Muscle layer of colon (tissue), 2 donors: ENCODE data around the gene INAFM1.

Source experiments
- H3K27ac ChIP-seq: one replicate; pipeline ENCODE4 v1.7.0; 2013; ENCODE audit warnings: low read depth, mild to moderate bottlenecking, low read length, moderate library complexity
- H3K27me3 ChIP-seq, 2 donors: one replicate each; pipeline ENCODE4 v1.7.0; 2013; ENCODE audit warnings: low read length in 2 of 2, mild to moderate bottlenecking in 2 of 2; ENCODE audit not compliant: insufficient read depth in 2 of 2, control insufficient read depth in 1 of 2
- H3K36me3 ChIP-seq: one replicate; pipeline ENCODE4 v1.7.0; 2013; ENCODE audit warnings: mild to moderate bottlenecking, low read length; ENCODE audit not compliant: insufficient read depth
- H3K4me1 ChIP-seq: one replicate; pipeline ENCODE4 v1.7.0; 2013; ENCODE audit warnings: mild to moderate bottlenecking, low read length; ENCODE audit not compliant: insufficient read depth
- H3K4me3 ChIP-seq, 2 donors: one replicate each; pipeline ENCODE4 v1.7.0; 2013; ENCODE audit warnings: low read length in 2 of 2, low read depth in 1 of 2, mild to moderate bottlenecking in 1 of 2, moderate library complexity in 1 of 2
- H3K9ac ChIP-seq: one replicate; pipeline ENCODE4 v1.7.0; 2013; ENCODE audit warnings: low read length
- H3K9me3 ChIP-seq: one replicate; pipeline ENCODE4 v1.7.0; 2013; ENCODE audit warnings: mild to moderate bottlenecking, low read length
- donor health status: abdominal sarcoma.
- donor health status: Adenocarcinoma of cecum.

Gene INAFM1

GRCh38 chr19:47274071-47274890 is at the start of gene INAFM1:
INAFM1 (plus strand) TSS chr19:47274885; CDS start chr19:47274920, 35 bp downstream.
- H3K4me1 ChIP-seq, result peaks cover 28% of the 10 kb centered on the region
- peak within 1 kb of the TSS; percentile 96 for H3K9ac ChIP-seq
- H3K36me3 ChIP-seq, result peaks cover 18% of the 10 kb centered on the region
- peak within 1 kb of the TSS; percentile 100 for H3K27ac ChIP-seq
- H3K4me3 ChIP-seq, result peak within 1 kb of the TSS; percentile 90 to 98
- H3K9me3 ChIP-seq, result no peaks in the 10 kb centered on the region
- H3K27me3 ChIP-seq, result no peaks in the 10 kb centered on the region

DNA sequence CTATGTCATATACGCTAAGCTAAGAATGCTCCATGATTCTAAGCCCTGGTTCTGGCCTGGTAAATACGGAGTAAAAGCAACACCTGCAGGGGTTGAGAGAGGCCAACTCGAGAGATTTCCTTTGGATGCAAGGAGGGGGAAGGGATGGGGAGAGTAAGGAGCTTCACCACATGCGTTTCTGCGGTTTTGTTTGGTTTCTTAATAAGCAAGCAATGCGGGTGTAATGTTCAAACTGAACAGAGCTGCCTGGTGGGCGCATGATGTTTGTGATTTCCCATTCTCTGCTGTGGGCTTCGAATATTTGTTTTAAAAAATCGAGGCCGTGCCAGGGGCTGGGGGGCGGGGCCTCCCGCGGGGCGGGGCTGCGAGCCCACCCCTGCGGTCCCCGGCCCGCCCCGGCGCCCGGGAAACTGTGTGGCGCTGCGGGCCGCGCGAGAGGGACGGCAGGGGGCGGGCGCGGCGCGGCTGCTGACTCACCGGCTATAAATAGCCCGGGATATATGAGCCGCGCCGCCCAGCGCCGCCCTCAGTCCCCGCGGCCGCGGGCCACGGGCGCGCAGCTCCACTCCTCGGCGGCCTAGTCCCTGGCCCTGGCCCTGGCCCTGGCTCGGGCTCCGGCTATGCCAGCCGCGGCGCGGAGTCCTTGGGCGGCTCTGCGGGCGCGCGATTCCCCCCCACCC is 48.8 kb upstream of the INAFM1 start:
- H3K27ac ChIP-seq, result peak overlapping the region; percentile 100
- peaks cover 36% of the 10 kb centered on the region for H3K4me1 ChIP-seq
- no peak overlapping the region for H3K9ac ChIP-seq
- H3K9me3 ChIP-seq, result no peaks in the 10 kb centered on the region
- peaks cover 9% of the 10 kb centered on the region for H3K36me3 ChIP-seq
- no peaks in the 10 kb centered on the region for H3K27me3 ChIP-seq
- H3K4me3 ChIP-seq, result peak overlapping the region; percentile 74 to 99

DNA sequence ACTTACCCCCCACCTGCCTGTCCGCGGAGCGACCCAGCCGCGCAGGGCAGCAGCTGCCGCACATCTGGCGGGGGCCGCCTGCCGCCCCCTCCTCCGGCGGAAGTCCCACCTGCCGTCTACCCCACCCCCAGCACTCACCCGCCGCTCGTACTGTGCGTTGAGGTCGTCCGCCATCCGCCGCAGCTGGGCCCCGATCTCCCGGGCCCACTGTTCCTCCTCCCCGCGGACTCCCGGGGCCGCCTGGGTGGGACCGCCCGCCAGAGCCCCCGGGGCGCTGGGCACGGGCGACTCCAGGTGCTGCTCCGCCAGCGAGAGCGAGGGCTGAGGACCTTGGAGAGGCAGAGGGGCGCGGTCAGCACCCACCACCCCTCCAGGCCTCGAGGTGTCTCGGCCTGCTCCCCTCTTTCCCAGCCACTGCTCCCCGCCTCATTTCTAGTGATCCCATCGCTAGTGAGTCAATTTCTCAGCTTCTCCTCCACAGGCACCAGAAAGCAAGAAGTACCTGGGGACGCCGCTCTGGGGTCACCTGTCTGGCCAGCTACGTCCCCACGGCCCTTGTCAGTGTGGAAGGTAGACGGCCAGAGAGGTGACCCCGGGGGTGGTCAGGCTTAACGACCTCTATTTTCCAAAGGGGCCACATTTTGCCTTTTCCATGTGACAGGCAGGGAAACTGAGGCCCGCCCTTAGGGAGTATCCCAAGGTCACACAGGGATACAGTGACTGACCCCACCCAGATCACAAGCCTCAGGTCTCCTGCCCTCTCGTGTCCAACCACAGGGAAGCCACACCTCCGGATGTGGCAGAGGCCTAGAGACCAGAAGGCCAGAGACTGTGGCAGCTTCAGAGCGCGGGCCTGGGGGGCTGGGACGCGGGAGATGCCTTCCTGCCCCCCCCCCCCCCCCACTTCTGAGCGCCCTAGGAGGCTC is 48.0 kb upstream of the INAFM1 start:
- no peaks in the 10 kb centered on the region for H3K9me3 ChIP-seq
- peak overlapping the region; percentile 100 for H3K27ac ChIP-seq
- H3K36me3 ChIP-seq, result peaks cover 5% of the 10 kb centered on the region
- peak overlapping the region; percentile 74 to 99 for H3K4me3 ChIP-seq
- no peaks in the 10 kb centered on the region for H3K27me3 ChIP-seq
- peaks cover 40% of the 10 kb centered on the region for H3K4me1 ChIP-seq
- peak overlapping the region; percentile 71 for H3K9ac ChIP-seq

GRCh38 chr19:47227352-47228167 is 47.1 kb upstream of the INAFM1 start:
- Histone ChIP-seq H3K9me3 (no peaks in the 10 kb centered on the region), H3K27me3 (no peaks in the 10 kb centered on the region), H3K27ac (peak overlapping the region; percentile 100), H3K9ac (peak overlapping the region; percentile 71), H3K4me3 (peak overlapping the region; percentile 74 to 99), H3K36me3 (no peaks in the 10 kb centered on the region), H3K4me1 (peaks cover 42% of the 10 kb centered on the region)

- no peaks in the 10 kb centered on the region for H3K27me3 ChIP-seq
- H3K9me3 ChIP-seq, result no peaks in the 10 kb centered on the region
- peak overlapping the region; percentile 56 to 99 for H3K4me3 ChIP-seq
- H3K27ac ChIP-seq, result peak overlapping the region; percentile 100
- H3K36me3 ChIP-seq, result no peaks in the 10 kb centered on the region
- peak overlapping the region; percentile 47 for H3K9ac ChIP-seq
- H3K4me1 ChIP-seq, result peaks cover 42% of the 10 kb centered on the region
Observed at GRCh38 chr19:47228168-47228936, 46.3 kb upstream of the INAFM1 start.

GRCh38 chr19:47228937-47229675 is 45.6 kb upstream of the INAFM1 start:
- H3K9me3 ChIP-seq, result no peaks in the 10 kb centered on the region
- H3K4me1 ChIP-seq, result peaks cover 42% of the 10 kb centered on the region
- H3K9ac ChIP-seq, result peak overlapping the region; percentile 47
- H3K4me3 ChIP-seq, result peak overlapping the region; percentile 56 to 99
- no peaks in the 10 kb centered on the region for H3K36me3 ChIP-seq
- H3K27ac ChIP-seq, result peak overlapping the region; percentile 100
- no peaks in the 10 kb centered on the region for H3K27me3 ChIP-seq

DNA sequence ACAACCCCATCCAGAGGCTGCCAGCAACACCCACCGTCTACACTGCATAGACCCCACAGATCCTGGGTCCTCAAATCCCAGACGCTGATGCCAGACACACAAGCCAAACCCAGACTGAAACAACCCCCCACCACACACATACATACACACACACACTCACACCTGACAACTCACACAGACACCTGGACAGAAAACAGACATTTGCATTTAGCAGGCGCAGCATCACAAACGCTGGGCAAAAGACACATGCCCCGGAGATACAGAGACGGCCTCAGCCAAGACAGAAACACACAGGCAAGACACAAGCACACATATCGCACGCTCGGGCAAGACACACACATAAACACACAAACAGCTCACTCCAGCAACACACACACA is 45.0 kb upstream of the INAFM1 start:
- H3K27ac ChIP-seq, result peak overlapping the region; percentile 100
- peak overlapping the region; percentile 30 for H3K9ac ChIP-seq
- H3K4me1 ChIP-seq, result peaks cover 42% of the 10 kb centered on the region

DNA sequence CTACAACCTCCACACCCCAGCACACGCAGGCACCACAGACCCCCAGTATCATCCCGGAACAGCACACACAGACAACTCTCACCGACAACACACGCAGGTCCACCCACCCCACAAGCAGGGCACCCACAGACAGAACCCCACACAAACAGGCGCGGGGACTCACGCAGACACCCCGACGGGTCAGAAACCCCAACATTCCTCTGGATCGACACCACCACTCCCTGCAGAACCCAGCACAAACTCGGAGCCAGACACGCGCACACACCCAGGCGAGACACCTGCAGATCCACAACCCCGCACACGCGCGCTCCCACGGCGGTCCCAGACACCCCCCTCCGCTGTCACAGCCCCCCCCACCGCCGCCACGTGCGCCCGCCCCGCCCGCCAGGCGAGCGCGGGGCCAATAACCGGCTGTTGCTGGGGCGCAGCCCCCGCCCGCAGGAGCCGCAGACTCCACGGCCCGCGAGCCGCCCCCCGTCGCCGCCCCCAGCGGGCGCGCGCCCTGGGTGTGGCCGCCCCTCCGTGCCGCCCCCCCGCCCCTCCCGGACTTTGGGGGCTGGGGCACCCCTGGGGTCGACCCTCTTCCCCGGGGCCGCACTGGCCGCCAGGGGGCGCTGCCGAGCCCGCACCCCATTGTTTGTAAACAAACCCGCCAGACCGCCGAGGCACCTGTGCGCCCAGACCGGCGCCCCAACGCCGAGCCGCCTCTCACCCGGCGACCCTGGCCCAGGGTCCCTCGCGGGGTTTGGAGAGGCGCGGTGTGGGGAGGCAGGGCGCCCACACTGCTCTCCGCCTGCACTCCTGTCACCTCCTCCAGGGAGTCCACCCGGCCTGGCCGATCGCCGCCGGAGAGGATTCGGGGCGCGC is 44.4 kb upstream of the INAFM1 start:
- H3K9me3 ChIP-seq, result no peaks in the 10 kb centered on the region
- H3K4me3 ChIP-seq, result peak overlapping the region; percentile 56 to 99
- peak overlapping the region; percentile 30 for H3K9ac ChIP-seq
- H3K27me3 ChIP-seq, result no peaks in the 10 kb centered on the region
- no peaks in the 10 kb centered on the region for H3K36me3 ChIP-seq
- peak overlapping the region; percentile 100 for H3K27ac ChIP-seq
- H3K4me1 ChIP-seq, result peaks cover 41% of the 10 kb centered on the region

More for the DNA sequence above, 45.0 kb upstream of the INAFM1 start:
- no peaks in the 10 kb centered on the region for H3K27me3 ChIP-seq
- no peaks in the 10 kb centered on the region for H3K36me3 ChIP-seq
- H3K4me3 ChIP-seq, result peak overlapping the region; percentile 56 to 99
- no peaks in the 10 kb centered on the region for H3K9me3 ChIP-seq

- Histone ChIP-seq H3K4me1 (peaks cover 36% of the 10 kb centered on the region), H3K9ac (peak within 1 kb of the TSS; percentile 30), H3K36me3 (no peaks in the 10 kb centered on the region), H3K27me3 (no peaks in the 10 kb centered on the region), H3K27ac (peak within 1 kb of the TSS; percentile 100), H3K4me3 (peak within 1 kb of the TSS; percentile 65 to 99), H3K9me3 (no peaks in the 10 kb centered on the region)
Observed at GRCh38 chr19:47230921-47231214, 43.8 kb upstream of the INAFM1 start, which contains the start of gene BBC3. BBC3 (minus strand) TSS chr19:47231199; CDS start chr19:47228431, 2,768 bp downstream.
